ENCODE measurements around the gene KIAA2012.

The KIAA2012 gene

GRCh38 chr2:202090530-202090929, 17.5 kb downstream of the KIAA2012 start:
- FAIRE-seq: no peak

GRCh38 chr2:202091476-202091875, 18.4 kb downstream of the KIAA2012 start:
- FAIRE-seq: no peak

GRCh38 chr2:202094426-202094986, 21.5 kb downstream of the KIAA2012 start:
- FAIRE-seq: no peak

GRCh38 chr2:202095235-202095634, 22.2 kb downstream of the KIAA2012 start:
- FAIRE-seq: no peak

GRCh38 chr2:202096736-202097135, 23.7 kb downstream of the KIAA2012 start:
- FAIRE-seq: no peak

GRCh38 chr2:202098291-202098690, 25.2 kb downstream of the KIAA2012 start:
- no peak for FAIRE-seq

- FAIRE-seq: no peak
Observed at GRCh38 chr2:202099515-202099914, 26.5 kb downstream of the KIAA2012 start.

GRCh38 chr2:202100176-202100575, 27.1 kb downstream of the KIAA2012 start:
- FAIRE-seq: no peak

- no peak for FAIRE-seq
Observed at GRCh38 chr2:202101026-202101579, 28.0 kb downstream of the KIAA2012 start.

GRCh38 chr2:202102425-202103000, 29.5 kb downstream of the KIAA2012 start:
- FAIRE-seq: no peak

GRCh38 chr2:202104286-202104870, 31.3 kb downstream of the KIAA2012 start:
- no peak for FAIRE-seq

- FAIRE-seq: no peak
Observed at GRCh38 chr2:202105025-202105424, 32.0 kb downstream of the KIAA2012 start.

GRCh38 chr2:202108345-202108744, 35.3 kb downstream of the KIAA2012 start:
- FAIRE-seq: no peak

- FAIRE-seq: no peak
Observed at GRCh38 chr2:202109139-202109736, 36.2 kb downstream of the KIAA2012 start.

- FAIRE-seq: no peak
Observed at GRCh38 chr2:202109737-202110184, 36.7 kb downstream of the KIAA2012 start.

- no peak for FAIRE-seq
Observed at GRCh38 chr2:202110491-202110890, 37.4 kb downstream of the KIAA2012 start.

GRCh38 chr2:202112041-202112440, 39.0 kb downstream of the KIAA2012 start:
- no peak for FAIRE-seq

GRCh38 chr2:202113571-202114142, 40.6 kb downstream of the KIAA2012 start:
- FAIRE-seq: no peak

- FAIRE-seq: no peak
Observed at GRCh38 chr2:202114291-202114690, 41.2 kb downstream of the KIAA2012 start.

GRCh38 chr2:202114795-202115194, 41.7 kb downstream of the KIAA2012 start:
- FAIRE-seq: no peak

- no peak for FAIRE-seq
Observed at GRCh38 chr2:202115479-202115971, 42.5 kb downstream of the KIAA2012 start.

- no peak for FAIRE-seq
Observed at GRCh38 chr2:202116691-202117090, 43.6 kb downstream of the KIAA2012 start.

- no peak for FAIRE-seq
Observed at GRCh38 chr2:202118168-202118567, 45.1 kb downstream of the KIAA2012 start.

All from G401.6 (cell line).